Measurements from ENCODE around the gene MAD2L2.

MAD2L2 gene

DNA sequence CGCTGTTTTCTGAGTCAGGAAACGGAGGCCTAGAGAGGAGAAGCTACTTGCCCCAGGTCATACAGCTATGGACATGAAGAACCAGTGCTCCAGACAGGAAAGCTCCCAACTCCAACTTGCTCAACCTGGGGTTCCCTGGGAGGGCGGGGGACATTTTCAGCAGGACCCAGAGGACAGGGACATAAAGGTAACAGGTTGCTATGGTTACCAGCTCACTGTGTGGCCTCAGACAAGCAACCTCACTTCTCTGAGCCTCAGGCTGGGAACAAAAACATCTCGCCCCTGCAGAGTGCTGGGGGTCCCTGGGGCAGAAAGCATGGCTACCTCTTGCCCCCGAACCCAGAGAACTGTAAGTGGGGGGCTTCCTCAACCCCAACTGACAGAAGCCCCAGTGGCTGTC, 42.8 kb downstream of the MAD2L2 start:
- no peak for DNase-seq

DNA sequence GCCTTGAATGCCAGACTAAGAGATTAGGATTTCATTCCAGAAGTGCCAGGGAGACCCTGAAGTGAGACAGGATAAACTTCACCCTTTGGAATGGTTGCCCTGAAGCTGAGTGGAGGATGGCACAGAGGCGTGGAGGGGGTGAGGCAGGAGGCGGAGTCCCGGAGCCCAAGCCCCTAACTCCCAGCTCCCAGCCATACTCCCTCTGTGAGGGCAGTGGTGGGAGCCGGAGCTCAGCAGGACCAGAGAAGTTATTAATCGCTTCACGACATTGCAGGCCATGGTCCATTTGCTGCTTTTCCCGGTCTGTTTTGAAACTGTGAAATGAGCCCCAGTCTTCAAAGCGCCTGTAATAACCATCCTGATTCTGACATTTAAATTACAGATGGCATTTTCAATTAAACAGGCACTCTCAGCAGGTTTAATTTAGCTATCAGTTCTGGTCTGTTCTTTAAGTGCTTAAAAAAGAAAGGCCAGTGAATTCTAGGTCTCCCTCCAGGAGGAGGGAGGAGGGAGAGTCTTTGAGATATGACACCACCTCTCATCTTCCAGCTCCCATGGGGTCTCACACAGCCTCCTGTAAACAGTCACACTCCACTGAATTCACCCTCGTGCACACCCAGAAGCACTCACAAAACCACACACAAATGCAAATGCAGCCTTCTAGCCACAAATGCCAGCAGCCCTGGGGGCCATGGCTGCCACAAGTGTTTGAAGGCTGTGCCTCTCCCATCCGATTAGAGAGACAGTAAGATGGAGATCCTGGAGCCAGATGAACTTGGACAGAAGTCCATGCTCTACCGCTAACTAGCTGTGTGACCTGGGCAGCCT, 46.4 kb downstream of the MAD2L2 start:
- DNase-seq: no peak

DNA sequence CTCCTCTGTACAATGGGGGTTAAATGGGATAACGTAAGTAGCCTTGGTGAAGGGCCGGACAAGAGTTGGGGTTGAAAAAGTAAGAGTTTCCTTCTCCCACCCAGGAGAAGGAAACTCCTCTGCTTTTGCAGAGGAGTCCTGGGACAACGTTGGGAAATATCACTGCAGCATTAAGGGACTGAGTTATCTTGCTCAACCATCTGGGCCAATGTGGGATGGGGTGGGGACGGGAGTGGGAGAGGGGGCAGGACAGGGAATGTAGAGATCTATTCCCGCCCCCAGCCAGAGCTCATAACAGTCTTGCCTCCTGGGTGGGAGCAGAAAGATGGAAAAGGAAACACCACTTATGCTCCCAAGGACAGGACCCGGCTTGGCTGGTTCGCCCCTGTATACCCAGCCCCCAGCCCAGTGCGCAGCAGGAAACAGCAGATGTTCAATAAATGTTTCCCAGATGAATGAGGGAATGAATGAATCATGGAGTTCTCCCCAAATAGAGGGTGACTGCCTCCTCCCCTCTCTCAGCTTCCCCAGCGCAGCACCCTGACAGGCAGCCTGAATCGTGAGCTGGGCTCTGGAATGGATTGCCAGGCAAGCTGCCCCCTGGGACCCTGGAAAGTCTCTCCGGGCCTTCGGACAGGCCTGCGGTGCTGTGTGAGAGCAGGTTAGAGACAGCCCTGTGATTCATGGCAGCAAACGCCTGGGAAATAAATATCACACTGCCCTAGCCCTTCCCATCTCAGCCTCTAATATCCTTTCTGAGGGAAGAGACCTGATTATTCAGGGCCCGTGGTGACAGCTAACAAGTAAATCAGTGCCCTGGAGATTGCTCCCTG, 51.5 kb downstream of the MAD2L2 start:
- peak in 1 of 58 donors; percentile 8 for DNase-seq

DNA sequence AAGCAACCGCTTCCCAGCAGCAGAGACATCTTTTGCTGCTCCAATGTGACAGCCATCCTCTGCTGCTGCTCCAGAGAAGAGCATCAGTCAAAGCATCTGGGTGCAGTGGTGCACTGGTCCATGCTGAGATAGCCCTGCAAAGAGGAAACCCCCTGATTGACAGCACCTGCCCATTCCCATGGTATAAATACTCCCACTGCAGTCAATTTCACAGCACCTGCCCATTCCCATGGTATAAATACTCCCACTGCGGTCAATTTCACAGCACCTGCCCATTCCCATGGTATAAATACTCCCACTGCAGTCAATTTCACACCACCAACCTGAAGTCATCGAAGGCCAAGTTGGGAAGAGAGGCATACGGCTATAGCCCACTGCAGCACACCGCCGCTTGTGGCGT, 52.2 kb downstream of the MAD2L2 start:
- DNase-seq: no peak

DNA sequence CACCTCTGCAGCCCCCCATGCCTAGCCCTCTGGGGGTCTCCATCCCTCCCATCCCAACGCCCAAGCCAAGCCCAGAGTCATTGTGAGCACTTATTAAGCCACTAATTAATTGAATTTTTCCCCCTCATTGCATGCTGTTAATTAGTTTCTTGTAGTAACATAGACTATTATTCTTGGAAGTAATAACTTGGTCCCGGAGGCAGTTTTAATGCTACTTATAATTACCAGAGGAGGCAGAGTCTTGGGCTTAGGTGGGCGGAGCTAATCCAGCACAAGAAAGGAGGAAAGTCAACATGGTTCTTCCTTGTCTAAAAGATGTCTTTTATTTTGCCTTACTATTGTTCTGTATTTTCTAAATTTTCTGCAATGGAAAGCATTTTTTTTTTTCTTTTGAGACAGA, 54.4 kb downstream of the MAD2L2 start:
- no peak for DNase-seq

Measured in anterior cingulate cortex (tissue), 58 donors.